IMR-90 (cell line): ENCODE measurements around the gene CDK5R2. TPM values are rescaled to one million over a fixed set of nuclear protein-coding genes. Genes with fewer than 3 reads are reported as not detected.

ENCODE experiments used
- ATAC-seq: fragments of 200-7000 bp; cut with Tn5 transposase; 2 replicates; pipeline ENCODE4 v1.9.1; 2020; ENCODE audit warnings: low read depth, mild to moderate bottlenecking, moderate library complexity
- BruUV-seq: library from RNA; stranded (reverse); fragments of 400-500 nt; replicated peaks from 2 replicates; lab custom pipeline; 2021; lab: Mats Ljungman, UMichigan
- CTCF ChIA-PET: fragments of 300-600 bp; formaldehyde crosslinking; extraction: SDS; loops from one replicate; lab custom pipeline; 2021; ENCODE audit warnings: antibody characterized with exemption; lab: Yijun Ruan, JAX
- POLR2A ChIA-PET: fragments of 300-600 bp; sonication (Branson Sonifier 250); formaldehyde crosslinking; loops from one replicate; lab custom pipeline; 2022; ENCODE audit warnings: antibody characterized with exemption; ENCODE audit not compliant: unreplicated experiment; lab: Charles Lee
- DNase-seq: peaks from one replicate; pipeline ENCODE4 v3.0.0; 2013
- H2AFZ ChIP-seq: replicated peaks from 2 replicates; pipeline ENCODE3; 2013; ENCODE audit warnings: low read length, mild to moderate bottlenecking; ENCODE audit not compliant: poor library complexity
- H2AK5ac ChIP-seq: 2 replicates; pipeline ENCODE4 v1.6.1; 2013; ENCODE audit warnings: low read depth, low read length, inconsistent platforms
- H2AK9ac ChIP-seq: replicated peaks from 2 replicates; pipeline ENCODE3; 2013; ENCODE audit warnings: mild to moderate bottlenecking, low read depth, low read length, moderate library complexity; ENCODE audit not compliant: poor library complexity
- H2BK120ac ChIP-seq: 2 replicates; pipeline ENCODE4 v1.6.1; 2013; ENCODE audit warnings: low read depth, low read length, inconsistent platforms
- H2BK15ac ChIP-seq: 3 replicates; pipeline ENCODE4 v1.6.1; 2013; ENCODE audit warnings: low read depth, low read length, inconsistent platforms
- H2BK20ac ChIP-seq: 2 replicates; pipeline ENCODE4 v1.6.1; 2013; ENCODE audit warnings: low read depth, mild to moderate bottlenecking, inconsistent platforms, low read length, moderate library complexity
- H2BK5ac ChIP-seq: 2 replicates; pipeline ENCODE4 v1.6.1; 2013; ENCODE audit warnings: mild to moderate bottlenecking, low read depth, low read length, inconsistent platforms; ENCODE audit not compliant: poor library complexity, severe bottlenecking
- H3K14ac ChIP-seq: replicated peaks from 2 replicates; pipeline ENCODE4 v1.6.1; 2013; ENCODE audit warnings: low read depth, low read length, inconsistent platforms
- H3K18ac ChIP-seq: 2 replicates; pipeline ENCODE4 v1.6.1; 2013; ENCODE audit warnings: low read depth, low read length, control low read depth
- H3K23ac ChIP-seq: 2 replicates; pipeline ENCODE4 v1.6.1; 2013; ENCODE audit warnings: low read depth, low read length, inconsistent platforms
- H3K27ac ChIP-seq: 2 replicates; pipeline ENCODE4 v1.5.1; 2013; ENCODE audit warnings: mild to moderate bottlenecking, control low read depth, low read length; ENCODE audit not compliant: insufficient read depth
- H3K27me3 ChIP-seq: 2 replicates; pipeline ENCODE4 v1.6.1; 2013; ENCODE audit warnings: low read length; ENCODE audit not compliant: control insufficient read depth, insufficient read depth
- H3K36me3 ChIP-seq: 2 replicates; pipeline ENCODE4 v1.6.1; 2013; ENCODE audit warnings: low read length, mixed read lengths; ENCODE audit not compliant: control insufficient read depth, insufficient read depth
- H3K4ac ChIP-seq: 2 replicates; pipeline ENCODE4 v1.6.1; 2013; ENCODE audit warnings: low read depth, low read length, inconsistent platforms
- H3K4me1 ChIP-seq: 2 replicates; pipeline ENCODE4 v1.6.1; 2013; ENCODE audit warnings: low read length, mixed read lengths; ENCODE audit not compliant: control insufficient read depth, insufficient read depth
- H3K4me2 ChIP-seq: 2 replicates; pipeline ENCODE4 v1.6.1; 2013; ENCODE audit warnings: low read depth, mild to moderate bottlenecking, control low read depth, low read length, moderate library complexity
- H3K4me3 ChIP-seq: 2 replicates; pipeline ENCODE4 v1.5.1; 2013; ENCODE audit warnings: low read depth, mild to moderate bottlenecking, control low read depth, low read length, moderate library complexity; ENCODE audit not compliant: insufficient read depth
- H3K56ac ChIP-seq: 2 replicates; pipeline ENCODE4 v1.6.1; 2013; ENCODE audit warnings: low read length, inconsistent platforms; ENCODE audit not compliant: insufficient read depth; ENCODE audit errors: extremely low read depth
- H3K79me1 ChIP-seq, 2 experiments: 2 replicates each; pipeline ENCODE4 v1.6.1; 2013; ENCODE audit warnings: low read length in 2 of 2, inconsistent platforms in 1 of 2, low read depth in 1 of 2
- H3K9ac ChIP-seq: 2 replicates; pipeline ENCODE4 v1.6.1; 2013; ENCODE audit warnings: low read depth, low read length, control low read depth
- H3K9me1 ChIP-seq: 2 replicates; pipeline ENCODE4 v1.6.1; 2013; ENCODE audit warnings: low read length, inconsistent platforms; ENCODE audit not compliant: insufficient read depth
- H3K9me3 ChIP-seq: 2 replicates; pipeline ENCODE4 v1.6.1; 2013; ENCODE audit warnings: low read length; ENCODE audit not compliant: control insufficient read depth, insufficient read depth
- H4K20me1 ChIP-seq: 2 replicates; pipeline ENCODE4 v1.6.1; 2013; ENCODE audit warnings: low read length, inconsistent platforms; ENCODE audit not compliant: insufficient read depth
- H4K5ac ChIP-seq: 2 replicates; pipeline ENCODE4 v1.6.1; 2013; ENCODE audit warnings: mild to moderate bottlenecking, low read depth, low read length, control low read depth
- H4K8ac ChIP-seq, 2 experiments: 2 replicates each; pipeline ENCODE4 v1.6.1; 2013; ENCODE audit warnings: low read depth in 2 of 2, low read length in 2 of 2, control low read depth in 1 of 2, inconsistent platforms in 1 of 2
- H4K91ac ChIP-seq: 2 replicates; pipeline ENCODE4 v1.6.1; 2013; ENCODE audit warnings: low read depth, low read length, inconsistent platforms; ENCODE audit not compliant: insufficient read depth
- BHLHE40 ChIP-seq: fragments of 150-350 bp; IDR thresholded peaks from 2 replicates; pipeline ENCODE4 v1.6.1; 2016; ENCODE audit warnings: mild to moderate bottlenecking, low read depth, low read length
- CHD1 ChIP-seq: IDR thresholded peaks from 2 replicates; pipeline ENCODE4 v1.6.1; 2012; ENCODE audit warnings: low read depth, low read length, improper control_type of control experiment
- CTCF ChIP-seq: conservative IDR thresholded peaks from 2 replicates; pipeline ENCODE4 v1.5.1; 2012; ENCODE audit warnings: mild to moderate bottlenecking, low read depth, low read length, improper control_type of control experiment
- ELK1 ChIP-seq: fragments of 150-350 bp; IDR thresholded peaks from 2 replicates; pipeline ENCODE4 v1.6.1; 2016; ENCODE audit warnings: low read depth, mild to moderate bottlenecking, low read length, moderate library complexity, borderline replicate concordance
- MAZ ChIP-seq: IDR thresholded peaks from 2 replicates; pipeline ENCODE4 v1.6.1; 2012; ENCODE audit warnings: low read depth, mild to moderate bottlenecking, low read length, improper control_type of control experiment, moderate library complexity, borderline replicate concordance
- POLR2A ChIP-seq: IDR thresholded peaks from 2 replicates; pipeline ENCODE4 v1.6.1; 2012; ENCODE audit warnings: mild to moderate bottlenecking, low read depth, low read length
- RAD21 ChIP-seq: IDR thresholded peaks from 2 replicates; pipeline ENCODE4 v1.6.1; 2012; ENCODE audit warnings: low read length, improper control_type of control experiment
- WGBS, 2 experiments: methylation state at CpG; one replicate each; pipeline versions ENCODE4 v1.1.5 to v1.1.7; 2013; ENCODE audit warnings: missing lambda C conversion rate in 2 of 2; ENCODE audit not compliant: insufficient read length in 1 of 2; ENCODE audit errors: extremely low coverage in 2 of 2; 5-methylcytosine and 5-hydroxymethylcytosine counted together
- dilution Hi-C: fragments of 300-500 bp; cut with HindIII; formaldehyde crosslinking; loops from one replicate; pipeline ENCODE4 v1.14.3; 2018; ENCODE audit warnings: low sequenced_read_pairs; ENCODE audit not compliant: unreplicated experiment
- in situ Hi-C: fragments of 300-500 bp; cut with MboI; formaldehyde crosslinking; loops from 3 replicates; pipeline ENCODE4 v1.14.3; 2019; ENCODE audit warnings: low sequenced_read_pairs, inconsistent platforms, mixed read lengths
- intact Hi-C: fragments of 100-400 bp; cut with micrococcal nuclease; formaldehyde crosslinking; loops from 2 replicates; pipeline ENCODE4 v1.10.0; 2022
- polyA plus RNA-seq, 3 experiments: library from polyadenylated mRNA; depleted of rRNA; stranded (reverse); fragments of >200 nt; gene quantifications; 2 replicates each; pipeline ENCODE4 v1.2.3, GENCODE V29; 2012; ENCODE audit warnings: low replicate concordance in 1 of 3
- total RNA-seq: library from RNA; depleted of rRNA; stranded (reverse); fragments of >200 nt; gene quantifications from 2 replicates; pipeline ENCODE4 v1.2.3, GENCODE V29; 2012

The CDK5R2 gene
- total and polyA plus RNA-seq, 2 of the 4 experiments (the other 2 are of a cell fraction), result not detected

- TF ChIP-seq POLR2A, result no peak
These were observed 4.7 kb downstream of the CDK5R2 start (continued) for GRCh38 chr2:218964041-218964771.

GRCh38 chr2:218970894-218971293 lies 11.4 kb downstream of the CDK5R2 start:
- Histone ChIP-seq H2AFZ (no peak overlapping the region), H2BK15ac (no peak overlapping the region), H3K4ac (no peak overlapping the region), H3K9ac (no peak overlapping the region), H3K79me1 (no peaks in the 10 kb centered on the region), H3K27me3 (peaks cover 36% of the 10 kb centered on the region), H4K91ac (no peak overlapping the region), H3K36me3 (no peaks in the 10 kb centered on the region), H3K4me2 (no peak overlapping the region), H3K4me3 (no peak overlapping the region), H3K9me1 (no peaks in the 10 kb centered on the region), H2BK20ac (no peak overlapping the region), H4K20me1 (no peaks in the 10 kb centered on the region), H2AK9ac (no peak overlapping the region), H3K14ac (no peak overlapping the region), H2AK5ac (no peak overlapping the region), H3K18ac (no peak overlapping the region), H4K5ac (no peak overlapping the region), H3K23ac (no peak overlapping the region), H2BK120ac (no peak overlapping the region), H4K8ac (no peak overlapping the region), H3K9me3 (no peaks in the 10 kb centered on the region), H2BK5ac (no peak overlapping the region), H3K56ac (no peak overlapping the region), H3K27ac (no peak overlapping the region), H3K4me1 (no peaks in the 10 kb centered on the region)
- dilution Hi-C loops (no loop called here), in situ Hi-C loops (no loop called here), intact Hi-C loops (no loop called here)
- ChIA-PET CTCF (no interaction called here), POLR2A (no interaction called here)
- no TSS peak for BruUV-seq
- DNase-seq, result no peak
- ATAC-seq, result no peak
- TF ChIP-seq ELK1 (no peak), POLR2A (no peak), BHLHE40 (no peak), CTCF (no peak), MAZ (no peak), CHD1 (no peak), RAD21 (no peak)
- no CpG with 5 or more reads among the region's 1 CpG for WGBS, 2 experiments
